HepG2 (cell line): ENCODE measurements around the gene TNS4. TPM values are rescaled to one million over a fixed set of nuclear protein-coding genes. Genes with fewer than 3 reads are reported as not detected.
A peak's percentile ranks its signal among the peaks of the same experiment; 100 is the strongest.

Experiments used
- BRCA1 ChIP-seq: sonication (generic); formaldehyde crosslinking; IDR thresholded peaks from 2 replicates; pipeline ENCODE4 v1.4.0; 2020; ENCODE audit warnings: missing genetic modification reagents
- CHCHD3 ChIP-seq: sonication (generic); formaldehyde crosslinking; IDR thresholded peaks from 2 replicates; pipeline ENCODE4 v1.8.0; 2022; ENCODE audit warnings: mild to moderate bottlenecking, missing genetic modification reagents, moderate library complexity
- ETV6 ChIP-seq: sonication (generic); formaldehyde crosslinking; conservative IDR thresholded peaks from 2 replicates; pipeline ENCODE4 v1.4.0; 2020; ENCODE audit warnings: missing genetic modification reagents
- FOXA3 ChIP-seq: IDR thresholded peaks from 2 replicates; pipeline ENCODE4 v1.6.1; 2016; ENCODE audit warnings: missing genetic modification reagents, missing compliant biosample characterization
- GTF3A ChIP-seq: sonication (generic); formaldehyde crosslinking; conservative IDR thresholded peaks from 2 replicates; pipeline ENCODE4 v1.4.0; 2020; ENCODE audit warnings: mild to moderate bottlenecking, missing genetic modification reagents
- HCFC1 ChIP-seq: fragments of 150-350 bp; IDR thresholded peaks from 2 replicates; pipeline ENCODE4 v1.6.1; 2014; ENCODE audit warnings: low read depth, low read length
- HNRNPK ChIP-seq: fragments of 200-400 bp; formaldehyde crosslinking; IDR thresholded peaks from 2 replicates; pipeline ENCODE4 v1.6.1; 2018; ENCODE audit warnings: low read length, low read depth, moderate library complexity, mild to moderate bottlenecking; ENCODE audit not compliant: poor library complexity, severe bottlenecking
- MED8 ChIP-seq: sonication (generic); formaldehyde crosslinking; IDR thresholded peaks from 2 replicates; pipeline ENCODE4 v1.8.1; 2023; ENCODE audit warnings: mild to moderate bottlenecking, missing genetic modification reagents; ENCODE audit not compliant: insufficient replicate concordance
- POLR2AphosphoS5 ChIP-seq: IDR thresholded peaks from 2 replicates; pipeline ENCODE4 v1.6.1; 2012; ENCODE audit warnings: low read depth, low read length
- U2AF1 ChIP-seq: fragments of 200-400 bp; formaldehyde crosslinking; optimal IDR thresholded peaks from 2 replicates; pipeline ENCODE3; 2017; ENCODE audit warnings: mild to moderate bottlenecking, low read depth, low read length
- ZBTB21 ChIP-seq: sonication (generic); formaldehyde crosslinking; IDR thresholded peaks from 2 replicates; pipeline ENCODE4 v1.4.0; 2020; ENCODE audit warnings: missing genetic modification reagents
- ZNF264 ChIP-seq: sonication (generic); formaldehyde crosslinking; IDR thresholded peaks from 2 replicates; pipeline ENCODE4 v1.4.0; 2020; ENCODE audit warnings: missing genetic modification reagents
- ZNF30 ChIP-seq: sonication (generic); formaldehyde crosslinking; IDR thresholded peaks from 2 replicates; pipeline ENCODE4 v1.5.0; 2020; ENCODE audit warnings: mild to moderate bottlenecking, missing genetic modification reagents
- ZNF33A ChIP-seq: sonication (generic); formaldehyde crosslinking; IDR thresholded peaks from 2 replicates; pipeline ENCODE4 v1.5.1; 2020; ENCODE audit warnings: missing genetic modification reagents, mild to moderate bottlenecking, moderate library complexity, borderline replicate concordance
- ZNF367 ChIP-seq: sonication (generic); formaldehyde crosslinking; IDR thresholded peaks from 2 replicates; pipeline ENCODE4 v1.4.0; 2020; ENCODE audit warnings: missing genetic modification reagents, borderline replicate concordance
- ZNF577 ChIP-seq: sonication (generic); formaldehyde crosslinking; IDR thresholded peaks from 2 replicates; pipeline ENCODE4 v1.4.0; 2020; ENCODE audit warnings: mild to moderate bottlenecking, low read depth, missing genetic modification reagents, borderline replicate concordance
- ZNF7 ChIP-seq: IDR thresholded peaks from 2 replicates; pipeline ENCODE4 v1.6.1; 2016; ENCODE audit warnings: missing biosample characterization, missing genetic modification reagents
- ZNF772 ChIP-seq: sonication (generic); formaldehyde crosslinking; IDR thresholded peaks from 2 replicates; pipeline ENCODE4 v1.5.0; 2020; ENCODE audit warnings: mild to moderate bottlenecking, missing genetic modification reagents
- ZSCAN29 ChIP-seq: sonication (generic); formaldehyde crosslinking; conservative IDR thresholded peaks from 2 replicates; pipeline ENCODE4 v1.4.0; 2020; ENCODE audit warnings: mild to moderate bottlenecking, missing genetic modification reagents
- polyA plus RNA-seq, 8 experiments: library from polyadenylated mRNA; depleted of rRNA in 3 of 8; stranded (reverse) in 7 of 8; unstranded in 1 of 8; fragments of >200 nt; fragmentation: Illumina TruSeq in 4 of 8; extraction: Trizol in 4 of 8; gene quantifications; 2 replicates each; pipeline versions ENCODE4 v1.2.1 to v1.2.3, GENCODE V29; 2011 to 2016; ENCODE audit warnings: low read depth in 4 of 8, missing spikeins in 1 of 8, mixed read lengths in 1 of 8; ENCODE audit not compliant: insufficient read depth in 1 of 8
- total RNA-seq, 5 experiments: library from RNA; depleted of rRNA; stranded (reverse); fragments of >200 nt; fragmentation: Illumina TruSeq; extraction: Trizol; gene quantifications; 2 replicates each; pipeline ENCODE4 v1.2.3, GENCODE V29; 2016; ENCODE audit warnings: low read depth in 1 of 5
- TF ChIP-seq, protein P1 (sequence below): sonication (generic); formaldehyde crosslinking; IDR thresholded peaks from 2 replicates; pipeline ENCODE4 v1.8.0; 2022; ENCODE audit warnings: missing genetic modification reagents, mild to moderate bottlenecking, borderline replicate concordance
- TF ChIP-seq, protein P2 (sequence below): sonication (generic); formaldehyde crosslinking; IDR thresholded peaks from 2 replicates; pipeline ENCODE4 v1.4.0; 2020; ENCODE audit warnings: missing genetic modification reagents
- TF ChIP-seq, protein P3 (sequence below): sonication (generic); formaldehyde crosslinking; IDR thresholded peaks from 2 replicates; pipeline ENCODE4 v1.8.1; 2023; ENCODE audit warnings: missing genetic modification reagents, inconsistent platforms, borderline replicate concordance
- TF ChIP-seq, protein P4 (sequence below): sonication (generic); formaldehyde crosslinking; conservative IDR thresholded peaks from 2 replicates; pipeline ENCODE4 v1.4.0; 2020; ENCODE audit warnings: missing genetic modification reagents
- TF ChIP-seq, protein P5 (sequence below): sonication (generic); formaldehyde crosslinking; IDR thresholded peaks from 2 replicates; pipeline ENCODE4 v1.8.1; 2023; ENCODE audit warnings: mild to moderate bottlenecking, missing genetic modification reagents
- TF ChIP-seq, protein P6 (sequence below): IDR thresholded peaks from 2 replicates; pipeline ENCODE4 v1.6.1; 2018; ENCODE audit warnings: missing genetic modification reagents

The TNS4 gene
- total and polyA plus RNA-seq, 2 of the 13 experiments (the other 11 are each of a cell fraction or from before 2014, with no cell fraction given): 0.58 to 2.1 TPM

DNA sequence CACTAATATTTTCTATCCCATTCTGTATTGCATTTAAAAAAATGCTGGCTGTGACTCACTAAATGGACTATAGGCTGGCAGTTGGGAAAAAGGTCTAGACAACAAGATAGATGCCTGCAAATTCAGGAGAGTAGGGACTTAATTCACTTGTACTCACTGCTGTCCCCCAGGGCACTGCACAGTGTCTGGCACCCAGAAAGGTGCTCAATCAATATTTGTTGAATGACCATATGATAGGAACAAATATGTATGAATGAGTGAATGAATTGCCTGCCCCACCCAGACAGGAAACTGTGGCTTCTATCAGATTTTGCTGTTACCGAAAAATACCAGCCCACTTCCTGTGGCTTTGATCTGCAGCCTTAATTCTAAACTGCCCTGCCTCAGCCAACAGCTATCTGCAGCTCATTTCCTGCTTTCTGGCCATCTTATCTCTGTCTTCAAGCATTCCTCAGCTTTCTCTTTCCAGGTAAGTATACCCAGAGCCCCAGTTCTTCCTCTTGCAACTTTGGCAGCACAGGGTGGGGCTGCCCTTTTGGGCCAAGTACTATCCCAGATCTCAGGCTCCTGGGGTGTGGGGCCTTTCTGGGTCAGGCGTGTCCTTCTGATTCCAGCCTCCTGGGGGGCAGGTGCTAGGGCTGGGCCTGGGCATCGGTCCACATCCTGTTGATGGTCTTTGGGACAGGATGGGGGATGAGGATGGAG is 15.3 kb upstream of the TNS4 start (continued):
- TF ChIP-seq, protein P1, sequence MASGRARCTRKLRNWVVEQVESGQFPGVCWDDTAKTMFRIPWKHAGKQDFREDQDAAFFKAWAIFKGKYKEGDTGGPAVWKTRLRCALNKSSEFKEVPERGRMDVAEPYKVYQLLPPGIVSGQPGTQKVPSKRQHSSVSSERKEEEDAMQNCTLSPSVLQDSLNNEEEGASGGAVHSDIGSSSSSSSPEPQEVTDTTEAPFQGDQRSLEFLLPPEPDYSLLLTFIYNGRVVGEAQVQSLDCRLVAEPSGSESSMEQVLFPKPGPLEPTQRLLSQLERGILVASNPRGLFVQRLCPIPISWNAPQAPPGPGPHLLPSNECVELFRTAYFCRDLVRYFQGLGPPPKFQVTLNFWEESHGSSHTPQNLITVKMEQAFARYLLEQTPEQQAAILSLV: no peak
- TF ChIP-seq ZNF264 (CRISPR knock-in tag) (no peak), ZBTB21 (CRISPR knock-in tag) (no peak), CHCHD3 (CRISPR knock-in tag) (no peak), ZNF772 (CRISPR knock-in tag) (peak; percentile 24; the same call in 1 of the 2 replicates), U2AF1 (no peak), BRCA1 (no peak), ZNF30 (no peak), HNRNPK (no peak), ZNF33A (CRISPR knock-in tag) (no peak), HCFC1 (no peak), GTF3A (CRISPR knock-in tag) (no peak), ZNF367 (CRISPR knock-in tag) (no peak), ETV6 (CRISPR knock-in tag) (no peak), ZNF7 (no peak), ZNF577 (CRISPR knock-in tag) (no peak), FOXA3 (peak; percentile 14; the same call in 1 of the 2 replicates), ZSCAN29 (CRISPR knock-in tag) (no peak), MED8 (peak; percentile 38), POLR2AphosphoS5 (no peak)
- TF ChIP-seq, protein P2, sequence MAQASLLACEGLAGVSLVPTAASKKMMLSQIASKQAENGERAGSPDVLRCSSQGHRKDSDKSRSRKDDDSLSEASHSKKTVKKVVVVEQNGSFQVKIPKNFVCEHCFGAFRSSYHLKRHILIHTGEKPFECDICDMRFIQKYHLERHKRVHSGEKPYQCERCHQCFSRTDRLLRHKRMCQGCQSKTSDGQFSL (CRISPR knock-in tag): no peak
- TF ChIP-seq, protein P3, sequence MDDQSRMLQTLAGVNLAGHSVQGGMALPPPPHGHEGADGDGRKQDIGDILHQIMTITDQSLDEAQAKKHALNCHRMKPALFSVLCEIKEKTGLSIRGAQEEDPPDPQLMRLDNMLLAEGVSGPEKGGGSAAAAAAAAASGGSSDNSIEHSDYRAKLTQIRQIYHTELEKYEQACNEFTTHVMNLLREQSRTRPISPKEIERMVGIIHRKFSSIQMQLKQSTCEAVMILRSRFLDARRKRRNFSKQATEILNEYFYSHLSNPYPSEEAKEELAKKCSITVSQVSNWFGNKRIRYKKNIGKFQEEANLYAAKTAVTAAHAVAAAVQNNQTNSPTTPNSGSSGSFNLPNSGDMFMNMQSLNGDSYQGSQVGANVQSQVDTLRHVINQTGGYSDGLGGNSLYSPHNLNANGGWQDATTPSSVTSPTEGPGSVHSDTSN: no peak
- TF ChIP-seq, protein P4, sequence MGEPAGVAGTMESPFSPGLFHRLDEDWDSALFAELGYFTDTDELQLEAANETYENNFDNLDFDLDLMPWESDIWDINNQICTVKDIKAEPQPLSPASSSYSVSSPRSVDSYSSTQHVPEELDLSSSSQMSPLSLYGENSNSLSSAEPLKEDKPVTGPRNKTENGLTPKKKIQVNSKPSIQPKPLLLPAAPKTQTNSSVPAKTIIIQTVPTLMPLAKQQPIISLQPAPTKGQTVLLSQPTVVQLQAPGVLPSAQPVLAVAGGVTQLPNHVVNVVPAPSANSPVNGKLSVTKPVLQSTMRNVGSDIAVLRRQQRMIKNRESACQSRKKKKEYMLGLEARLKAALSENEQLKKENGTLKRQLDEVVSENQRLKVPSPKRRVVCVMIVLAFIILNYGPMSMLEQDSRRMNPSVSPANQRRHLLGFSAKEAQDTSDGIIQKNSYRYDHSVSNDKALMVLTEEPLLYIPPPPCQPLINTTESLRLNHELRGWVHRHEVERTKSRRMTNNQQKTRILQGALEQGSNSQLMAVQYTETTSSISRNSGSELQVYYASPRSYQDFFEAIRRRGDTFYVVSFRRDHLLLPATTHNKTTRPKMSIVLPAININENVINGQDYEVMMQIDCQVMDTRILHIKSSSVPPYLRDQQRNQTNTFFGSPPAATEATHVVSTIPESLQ (CRISPR knock-in tag): no peak
- TF ChIP-seq, protein P5, sequence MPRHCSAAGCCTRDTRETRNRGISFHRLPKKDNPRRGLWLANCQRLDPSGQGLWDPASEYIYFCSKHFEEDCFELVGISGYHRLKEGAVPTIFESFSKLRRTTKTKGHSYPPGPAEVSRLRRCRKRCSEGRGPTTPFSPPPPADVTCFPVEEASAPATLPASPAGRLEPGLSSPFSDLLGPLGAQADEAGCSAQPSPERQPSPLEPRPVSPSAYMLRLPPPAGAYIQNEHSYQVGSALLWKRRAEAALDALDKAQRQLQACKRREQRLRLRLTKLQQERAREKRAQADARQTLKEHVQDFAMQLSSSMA: no peak
- TF ChIP-seq, protein P6, sequence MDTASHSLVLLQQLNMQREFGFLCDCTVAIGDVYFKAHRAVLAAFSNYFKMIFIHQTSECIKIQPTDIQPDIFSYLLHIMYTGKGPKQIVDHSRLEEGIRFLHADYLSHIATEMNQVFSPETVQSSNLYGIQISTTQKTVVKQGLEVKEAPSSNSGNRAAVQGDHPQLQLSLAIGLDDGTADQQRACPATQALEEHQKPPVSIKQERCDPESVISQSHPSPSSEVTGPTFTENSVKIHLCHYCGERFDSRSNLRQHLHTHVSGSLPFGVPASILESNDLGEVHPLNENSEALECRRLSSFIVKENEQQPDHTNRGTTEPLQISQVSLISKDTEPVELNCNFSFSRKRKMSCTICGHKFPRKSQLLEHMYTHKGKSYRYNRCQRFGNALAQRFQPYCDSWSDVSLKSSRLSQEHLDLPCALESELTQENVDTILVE (CRISPR knock-in tag): no peak
